CD4-positive, alpha-beta T cell treated with Interferon gamma for 1 hour (primary cell): ENCODE measurements around the gene DMXL2.
"Not testable (repeated sequence)": the region's sequence is repeated elsewhere in the genome, so short reads cannot be mapped to it uniquely, and the experiment has no call there.

Experiments
- DNase-seq: peaks from one replicate; pipeline ENCODE4 v3.0.0-alpha.2; 2020

DMXL2 gene

DNA sequence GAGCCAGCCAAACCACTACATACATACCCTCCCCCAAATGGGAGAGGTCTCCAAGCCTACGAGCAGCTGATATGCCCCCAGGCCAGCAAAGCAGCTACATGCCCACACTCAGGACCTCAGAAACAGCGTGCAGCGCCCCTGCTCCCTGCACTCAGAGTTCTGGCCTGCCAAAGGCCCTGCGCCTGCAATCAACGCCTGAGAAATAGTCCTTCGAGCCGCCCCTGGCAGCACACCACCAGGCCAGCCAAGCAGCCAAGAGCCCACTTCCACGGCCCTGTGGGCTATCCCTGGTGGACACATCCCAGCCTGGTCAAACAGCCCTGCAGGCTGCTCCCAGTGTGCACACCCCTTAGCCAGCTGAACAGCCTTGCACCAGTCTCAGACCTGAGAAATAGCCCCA lies 139.1 kb downstream of the DMXL2 start:
- DNase-seq, result no peak

DNA sequence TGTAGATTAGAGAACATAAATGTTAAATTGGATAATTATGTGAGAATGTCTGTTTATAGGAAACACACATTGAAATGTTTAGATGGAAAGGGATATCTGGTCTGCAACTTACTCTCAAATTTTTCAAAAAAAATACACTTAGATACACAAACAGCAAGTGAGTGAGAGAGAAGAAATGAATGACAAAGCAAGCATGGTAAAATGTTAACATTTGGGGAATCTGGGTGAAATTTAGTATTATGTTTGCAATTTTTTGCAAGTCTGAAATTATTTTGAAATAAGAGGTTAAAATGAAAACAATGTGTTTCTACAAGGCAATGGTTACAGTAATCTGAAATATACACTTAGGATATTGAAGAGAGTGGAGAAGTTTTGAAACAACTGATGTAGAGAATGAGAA lies 146.8 kb downstream of the DMXL2 start:
- no peak for DNase-seq

DNA sequence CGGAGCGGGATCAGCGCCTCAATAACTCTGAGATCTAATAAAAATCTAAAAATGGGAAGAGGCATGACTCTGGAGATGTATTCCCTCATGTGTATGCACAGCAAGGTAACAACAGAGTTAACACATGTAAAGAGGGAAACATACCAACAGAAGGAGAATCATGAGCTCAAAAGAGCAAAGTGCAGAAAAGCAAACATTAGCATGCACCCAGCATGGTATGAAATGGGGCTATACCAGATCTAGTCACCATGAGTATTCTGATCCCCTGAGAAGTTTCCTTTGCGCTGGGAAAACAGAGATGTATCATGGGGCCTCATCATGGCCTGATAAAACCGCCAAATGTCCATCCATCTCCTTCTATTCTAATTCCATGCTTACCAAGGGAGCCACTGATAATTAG lies 152.1 kb downstream of the DMXL2 start:
- DNase-seq, result no peak

DNA sequence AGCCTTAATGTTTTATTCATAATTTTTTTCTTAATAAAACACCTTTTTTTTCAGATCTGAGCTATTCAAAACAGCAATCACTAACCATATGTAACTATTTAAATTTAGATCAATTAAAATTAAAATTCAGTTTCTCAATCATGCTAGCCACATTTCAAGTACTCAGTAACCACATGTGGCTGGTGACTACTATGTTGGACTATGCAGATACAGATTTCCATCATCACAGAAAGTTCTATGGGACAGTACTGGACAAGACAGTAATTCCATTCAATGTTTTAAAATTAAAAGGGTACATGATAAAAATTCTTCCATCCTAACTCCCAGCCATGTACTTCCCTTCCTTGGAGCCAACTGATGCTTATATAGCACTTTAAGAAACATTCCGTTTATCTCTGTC lies 161.8 kb downstream of the DMXL2 start:
- DNase-seq, result no peak

DNA sequence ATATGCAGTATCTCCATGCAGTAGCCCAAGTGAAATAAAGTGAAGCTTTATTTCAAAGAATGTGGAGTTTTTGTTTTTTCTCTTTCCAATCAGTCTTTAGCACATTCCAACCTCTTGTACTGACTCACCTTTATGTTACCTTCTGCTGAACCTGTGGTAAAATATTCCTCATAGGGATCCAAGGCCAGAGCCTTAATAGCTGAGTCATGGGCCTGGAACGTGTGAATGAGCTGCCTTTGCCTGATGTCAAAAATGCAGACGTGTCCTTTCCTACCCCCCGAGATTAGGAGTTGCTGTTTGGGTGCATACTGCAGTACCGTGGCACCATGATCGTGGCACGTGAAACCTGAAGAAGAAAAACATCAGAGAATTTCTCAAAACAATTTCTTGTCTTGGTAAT lies 172.6 kb downstream of the DMXL2 start:
- DNase-seq, result no peak

DNA sequence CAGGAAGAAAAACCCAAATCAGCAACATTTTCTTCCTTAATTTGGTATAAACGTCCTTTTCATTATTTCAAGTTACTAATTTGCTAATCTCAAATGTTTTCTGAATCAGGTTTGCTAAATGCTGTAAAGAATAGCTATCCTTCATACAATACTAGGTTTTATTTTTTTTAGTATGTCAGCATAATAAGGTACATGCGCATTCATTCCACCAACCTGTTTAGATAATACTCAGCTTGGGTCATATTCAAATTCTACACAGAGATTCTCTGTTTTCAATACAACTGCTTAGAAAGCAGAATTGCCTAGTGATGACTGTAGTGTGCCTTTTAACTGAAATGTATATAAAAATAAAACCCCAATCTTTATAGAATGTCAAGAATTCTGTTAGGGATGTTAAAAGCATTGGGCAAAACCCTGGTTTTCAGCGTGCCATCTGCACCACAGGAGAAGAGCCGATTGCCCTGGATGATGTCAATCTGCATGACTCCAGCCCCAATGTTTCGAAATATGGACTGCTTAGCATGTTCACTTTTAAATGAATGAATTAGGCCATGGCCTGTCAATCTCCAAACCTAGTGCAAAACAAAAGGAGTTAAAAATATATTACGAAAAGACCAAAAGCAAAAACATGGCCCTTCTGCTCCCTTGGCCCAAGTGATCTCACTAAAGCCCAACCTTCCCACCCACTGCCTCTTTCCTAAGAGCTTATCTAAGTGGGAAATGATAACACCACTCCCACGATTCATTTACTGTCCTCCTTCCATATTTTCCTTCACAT lies 173.8 kb downstream of the DMXL2 start:
- no peak for DNase-seq

DNA sequence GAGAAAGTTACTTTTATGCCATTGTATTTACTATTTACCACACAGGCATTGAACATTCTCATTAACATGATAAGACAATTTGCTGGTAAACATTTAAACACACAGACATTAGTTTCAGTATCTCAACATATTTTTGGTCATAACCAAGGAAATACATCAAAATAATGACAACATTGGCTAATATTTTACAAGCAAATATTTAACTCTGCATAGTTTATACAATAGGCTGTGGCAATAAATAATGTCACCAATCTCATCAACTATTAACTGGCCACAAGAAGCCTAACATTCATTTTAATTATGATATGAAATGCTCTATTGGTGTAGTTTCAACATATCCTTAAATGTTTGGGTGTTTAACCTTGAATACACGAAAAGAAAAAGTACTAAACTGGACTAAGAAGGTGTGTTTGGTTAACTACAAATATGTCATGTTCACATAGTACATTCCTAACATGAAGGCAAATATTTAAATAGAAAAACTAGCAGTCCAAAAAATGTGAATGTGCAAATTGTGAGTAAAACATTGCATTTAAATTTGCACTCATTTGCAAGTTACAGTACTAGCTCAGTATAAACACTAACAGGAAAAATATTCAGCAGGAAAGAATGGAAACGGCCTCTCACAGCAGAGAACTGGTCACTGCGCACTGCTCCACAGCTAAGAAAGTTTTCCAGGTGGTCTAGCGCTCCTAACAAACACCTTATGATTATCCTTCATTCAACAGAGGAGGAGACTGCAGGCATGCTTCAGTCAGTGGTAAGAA lies 174.5 kb downstream of the DMXL2 start:
- DNase-seq, result no peak

DNA sequence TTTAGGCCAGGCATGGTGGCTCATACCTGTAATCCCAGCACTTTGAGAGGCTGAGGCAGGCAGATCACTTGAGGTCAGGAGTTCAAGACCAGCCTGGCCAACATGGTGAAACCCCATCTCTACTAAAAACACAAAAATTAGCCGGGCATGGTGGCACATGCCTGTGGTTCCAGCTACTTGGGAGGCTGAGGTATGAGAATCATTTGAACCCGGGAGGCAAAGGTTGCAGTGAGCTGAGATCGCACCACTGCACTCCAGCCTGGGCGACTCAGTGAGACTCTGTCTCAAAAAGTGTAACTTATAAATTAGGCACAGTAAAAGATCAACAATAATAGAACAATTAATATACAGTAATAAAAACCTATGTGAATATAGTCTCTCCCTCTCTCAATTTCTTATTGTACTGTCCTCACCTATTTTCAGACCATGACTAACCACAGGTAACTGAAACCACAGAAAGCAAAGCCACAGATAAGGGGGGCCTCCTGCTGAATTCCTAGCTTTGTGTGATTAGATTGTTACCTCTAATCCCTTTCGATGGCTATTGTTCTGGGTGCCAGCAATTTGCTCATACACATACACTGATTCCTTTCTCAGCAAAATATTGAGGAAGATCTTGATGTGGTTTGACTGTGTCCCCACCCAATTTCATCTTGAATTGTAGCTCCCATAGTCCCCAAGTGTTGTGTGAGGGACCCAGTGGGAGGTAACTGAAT lies 176.4 kb downstream of the DMXL2 start:
- DNase-seq, result not testable (repeated sequence)

DNA sequence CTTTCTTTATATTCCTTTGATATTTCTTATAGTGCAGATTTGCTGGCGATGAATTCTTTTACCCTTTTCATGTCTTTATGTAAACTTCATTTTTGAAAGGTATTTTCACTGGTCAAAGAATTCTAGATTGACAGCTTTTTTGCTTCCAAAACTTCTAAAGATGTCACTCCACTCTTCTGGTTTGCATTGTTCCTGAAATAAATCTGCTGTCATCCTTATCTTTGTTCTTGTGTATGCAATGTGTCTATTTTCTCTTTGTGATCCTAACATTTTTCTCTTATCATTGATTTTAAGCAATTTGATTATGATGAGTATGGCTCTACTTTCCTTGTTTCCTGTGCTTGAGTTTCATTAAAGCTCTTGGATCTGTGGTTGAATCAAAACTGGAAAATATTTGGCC lies 177.8 kb downstream of the DMXL2 start:
- no peak for DNase-seq

DNA sequence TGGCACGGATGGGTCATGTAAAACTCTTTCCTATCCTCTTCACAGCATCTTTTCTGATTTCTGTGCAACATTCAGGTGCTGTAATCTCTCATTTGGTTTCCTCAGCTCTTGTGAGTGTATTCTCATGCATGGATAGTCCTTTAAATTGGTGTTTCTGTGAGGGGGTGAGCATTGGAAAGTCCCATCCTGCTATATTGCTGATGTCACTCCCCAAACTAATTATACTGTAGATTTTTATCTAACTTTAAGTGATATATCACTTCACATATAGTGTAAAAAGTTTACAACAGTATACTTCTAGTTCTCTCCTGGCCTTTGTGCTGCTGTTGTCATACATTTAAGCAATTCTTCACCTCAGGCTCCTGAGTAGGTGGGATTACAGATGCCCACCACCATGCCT lies 178.5 kb downstream of the DMXL2 start:
- DNase-seq, result no peak

DNA sequence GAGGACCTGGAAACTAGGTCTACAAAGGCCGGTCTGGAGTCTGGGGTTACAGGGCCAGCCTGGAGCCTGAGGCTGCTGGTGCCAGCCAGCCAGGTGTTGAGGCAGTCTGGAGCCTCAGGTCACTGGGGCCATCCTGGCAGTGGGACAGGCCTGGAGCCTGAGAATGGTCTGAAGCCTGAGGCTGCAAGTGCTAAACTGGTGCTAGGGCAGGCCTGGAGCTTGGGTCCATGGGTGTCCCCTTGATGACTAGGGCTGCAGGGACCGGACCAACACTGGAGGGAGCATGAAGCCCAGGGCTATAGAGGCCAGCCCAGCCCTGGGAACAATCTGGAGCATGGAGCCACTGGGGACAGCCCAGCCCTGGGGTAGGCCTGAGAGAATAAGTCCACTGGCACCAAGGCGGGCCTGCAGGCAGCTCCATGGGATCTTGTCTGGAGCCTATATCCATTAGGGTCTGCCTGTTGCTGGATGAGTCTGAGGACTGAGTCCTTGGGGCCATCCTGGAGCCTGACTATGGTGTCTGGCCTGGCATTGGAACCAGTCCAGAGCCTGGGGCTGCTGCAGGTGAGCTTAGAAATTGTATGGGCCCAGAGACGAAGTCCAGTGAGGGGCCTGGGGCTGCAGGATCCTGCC lies 179.2 kb downstream of the DMXL2 start:
- DNase-seq, result no peak

DNA sequence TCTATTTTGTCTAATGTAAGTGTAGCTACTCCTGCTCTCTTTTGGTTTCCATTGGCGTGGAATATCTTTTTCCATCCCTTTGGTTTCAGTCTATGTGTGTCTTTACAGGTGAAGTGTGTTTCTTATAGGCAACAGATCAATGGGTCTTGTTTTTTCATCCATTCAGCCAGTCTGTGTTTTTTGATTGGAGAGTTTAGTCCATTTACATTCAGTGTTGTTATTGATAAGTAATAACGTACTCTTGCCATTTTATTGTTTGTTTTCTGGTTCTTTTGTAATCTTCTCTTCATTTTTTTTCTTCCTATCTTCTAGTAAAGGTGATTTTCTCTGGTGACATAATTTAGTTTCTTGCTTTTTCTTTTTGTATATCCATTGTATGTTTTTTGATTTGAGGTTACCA lies 184.0 kb downstream of the DMXL2 start:
- no peak for DNase-seq

DNA sequence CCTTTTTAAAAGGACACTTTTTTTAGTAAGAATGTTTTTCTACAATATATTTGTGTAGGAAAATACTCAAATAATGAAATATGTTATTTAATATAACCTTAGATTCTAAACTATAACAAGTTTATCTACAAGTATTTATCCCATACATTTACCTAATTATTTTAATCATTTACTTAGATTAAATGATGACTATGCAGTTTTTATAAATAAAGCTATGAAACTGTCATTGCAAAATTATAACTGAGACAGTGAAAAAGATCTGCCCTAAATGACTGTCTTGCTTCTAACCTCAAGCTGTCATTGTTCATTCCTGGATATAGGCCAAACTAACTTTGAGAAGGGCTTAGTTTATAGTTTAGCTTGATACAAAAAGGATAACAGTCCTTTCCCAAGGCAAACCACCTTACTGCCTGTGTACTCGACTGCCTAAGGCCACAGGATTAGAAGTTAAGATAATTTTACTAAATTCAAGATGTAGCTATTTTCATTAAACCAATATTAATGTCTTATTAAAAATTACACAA lies 197.0 kb downstream of the DMXL2 start:
- DNase-seq, result no peak

DNA sequence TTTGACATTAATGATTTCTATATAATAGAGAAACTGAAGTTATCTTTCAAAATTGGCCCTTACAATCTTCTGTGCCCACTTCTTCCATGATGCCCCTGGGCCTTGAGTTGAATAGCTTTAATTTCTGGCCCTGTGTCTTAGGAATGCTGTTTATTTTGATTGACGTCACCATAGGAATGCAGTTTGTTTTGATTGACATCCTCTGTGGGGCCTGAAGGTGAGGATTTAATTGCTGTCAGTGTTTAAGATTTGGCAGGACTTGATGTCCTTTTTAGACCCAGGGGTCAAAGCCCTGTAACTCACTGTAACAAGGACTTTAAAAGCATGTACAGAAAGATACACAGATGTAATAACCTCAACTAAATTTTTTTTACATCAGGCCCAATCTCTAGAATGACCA lies 197.8 kb downstream of the DMXL2 start:
- no peak for DNase-seq

DNA sequence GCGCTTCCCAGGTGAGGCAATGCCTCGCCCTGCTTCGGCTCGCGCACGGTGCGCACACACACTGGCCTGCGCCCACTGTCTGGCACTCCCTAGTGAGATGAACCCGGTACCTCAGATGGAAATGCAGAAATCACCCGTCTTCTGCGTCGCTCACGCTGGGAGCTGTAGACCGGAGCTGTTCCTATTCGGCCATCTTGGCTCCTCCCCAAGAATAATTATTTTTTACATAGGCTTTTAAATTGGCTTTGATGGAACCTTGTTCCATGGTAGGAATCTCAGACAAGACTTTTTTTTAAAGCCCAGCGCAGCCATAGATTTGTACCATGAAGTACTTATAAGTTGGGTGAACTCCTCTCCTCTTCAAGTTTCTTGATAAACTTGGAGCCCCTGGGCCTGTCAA lies 199.5 kb downstream of the DMXL2 start:
- not testable (repeated sequence) for DNase-seq

DNA sequence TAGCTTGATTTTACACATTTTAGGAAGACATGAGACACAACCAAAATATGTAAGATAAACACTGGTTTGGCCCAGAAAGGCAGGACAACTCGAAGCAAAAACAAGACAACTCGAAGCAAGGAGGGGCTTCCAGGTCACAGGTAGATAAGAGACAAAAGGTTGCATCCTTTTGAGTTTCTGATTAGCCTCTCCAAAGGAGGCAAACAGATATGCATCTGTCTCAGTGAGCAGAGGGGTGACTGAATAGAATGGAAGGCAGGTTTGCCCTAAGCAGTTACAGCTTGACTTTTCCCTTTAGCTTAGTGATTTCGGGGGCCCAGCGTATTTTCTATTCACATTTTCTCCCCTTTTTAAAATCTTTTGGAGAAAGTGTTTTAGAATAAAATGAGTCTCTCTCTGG lies 206.4 kb downstream of the DMXL2 start:
- no peak for DNase-seq

DNA sequence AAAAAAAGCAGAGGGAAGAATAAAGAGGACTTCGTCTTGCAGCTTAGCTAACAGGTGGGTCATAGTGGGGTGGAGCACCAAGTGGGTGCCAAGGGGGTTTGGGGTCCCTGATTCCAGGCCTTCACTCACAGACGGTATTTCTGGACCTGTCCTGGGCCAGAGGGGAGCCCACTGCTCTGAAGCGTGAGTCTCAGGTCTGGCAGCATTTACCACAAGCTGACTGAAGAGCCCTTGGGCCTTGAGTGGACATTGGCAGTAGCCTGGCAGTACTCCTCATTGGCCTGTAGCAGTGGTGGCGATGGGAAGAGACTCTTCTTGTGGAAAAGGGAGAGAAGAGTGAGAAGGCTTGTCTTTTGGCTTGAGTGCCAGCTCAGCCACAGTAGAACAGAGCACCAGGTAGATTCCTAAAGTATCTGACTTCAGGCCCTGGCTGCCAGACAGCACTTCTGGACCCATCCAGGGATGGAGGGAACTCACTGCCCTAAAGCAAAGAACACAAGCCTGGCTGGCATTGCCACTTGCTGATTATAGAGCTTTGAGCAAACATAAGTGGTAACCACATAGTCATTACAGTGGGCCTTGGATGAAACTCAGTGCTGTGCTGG lies 208.2 kb downstream of the DMXL2 start:
- DNase-seq, result no peak

DNA sequence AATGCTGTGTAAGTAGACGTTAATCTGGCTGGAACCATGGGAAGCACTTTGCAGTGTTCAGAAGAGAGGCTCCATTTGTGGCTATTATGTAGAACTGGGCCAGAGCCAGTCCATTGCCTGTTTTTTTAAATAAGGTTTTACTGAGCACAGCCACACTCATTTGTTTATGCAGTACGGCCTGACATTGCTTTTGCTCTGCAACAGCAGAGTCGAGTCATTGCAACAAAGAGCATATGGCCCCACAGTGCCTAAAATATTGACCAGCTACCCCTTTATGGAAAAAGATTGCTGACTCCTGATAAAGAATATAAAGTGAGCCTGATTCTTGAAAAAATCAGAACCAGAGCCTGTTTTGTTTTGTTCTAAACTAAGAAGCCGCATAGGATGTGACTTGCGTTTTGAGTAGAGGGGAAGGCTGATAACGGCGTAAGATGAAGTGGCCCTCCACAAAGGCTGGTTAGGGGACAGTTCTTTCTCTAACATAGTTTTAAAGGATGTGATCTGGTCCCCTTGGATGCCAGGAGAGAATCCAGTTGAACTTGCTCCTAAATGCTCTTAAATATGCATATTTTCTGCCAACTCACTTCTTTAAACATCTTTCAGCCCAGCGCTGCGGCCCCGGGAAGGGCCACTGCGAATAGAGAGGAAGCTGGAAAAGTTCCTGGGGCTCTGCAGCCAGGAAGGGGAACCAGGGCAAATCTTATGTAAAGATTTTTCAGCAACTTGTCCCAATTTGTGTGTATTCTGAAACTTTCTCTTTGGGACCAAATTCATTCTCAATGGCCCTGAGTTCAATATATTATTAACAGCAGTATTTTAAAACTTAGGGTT lies 216.7 kb downstream of the DMXL2 start:
- DNase-seq, result no peak

DNA sequence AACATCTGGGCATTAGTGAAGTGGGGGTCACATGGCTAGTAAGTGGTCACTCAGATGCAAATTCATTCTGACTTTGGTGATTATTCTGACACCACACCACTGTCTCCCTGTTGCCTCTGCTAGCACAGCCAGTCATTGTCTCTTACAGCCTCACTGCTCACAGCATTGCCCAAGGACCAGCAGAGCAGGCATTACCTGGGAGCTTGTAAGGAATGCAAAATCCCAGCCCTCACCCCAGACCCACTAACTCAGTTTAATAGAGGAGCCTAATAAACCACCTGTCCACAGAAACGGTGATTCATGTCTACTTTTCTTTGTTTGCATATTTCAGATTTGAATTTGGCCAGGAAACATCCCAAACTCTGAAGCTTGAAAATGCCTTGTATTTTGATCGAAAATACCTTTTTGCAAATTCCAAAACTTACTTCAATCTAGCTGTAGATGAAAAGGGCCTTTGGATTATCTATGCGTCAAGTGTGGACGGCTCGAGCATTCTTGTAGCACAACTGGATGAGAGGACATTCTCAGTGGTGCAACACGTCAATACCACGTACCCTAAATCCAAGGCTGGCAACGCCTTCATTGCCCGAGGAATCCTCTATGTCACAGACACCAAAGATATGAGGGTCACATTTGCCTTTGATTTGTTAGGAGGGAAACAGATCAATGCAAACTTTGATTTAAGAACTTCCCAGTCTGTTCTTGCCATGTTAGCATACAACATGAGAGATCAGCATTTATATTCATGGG lies 218.4 kb downstream of the DMXL2 start:
- no peak for DNase-seq

DNA sequence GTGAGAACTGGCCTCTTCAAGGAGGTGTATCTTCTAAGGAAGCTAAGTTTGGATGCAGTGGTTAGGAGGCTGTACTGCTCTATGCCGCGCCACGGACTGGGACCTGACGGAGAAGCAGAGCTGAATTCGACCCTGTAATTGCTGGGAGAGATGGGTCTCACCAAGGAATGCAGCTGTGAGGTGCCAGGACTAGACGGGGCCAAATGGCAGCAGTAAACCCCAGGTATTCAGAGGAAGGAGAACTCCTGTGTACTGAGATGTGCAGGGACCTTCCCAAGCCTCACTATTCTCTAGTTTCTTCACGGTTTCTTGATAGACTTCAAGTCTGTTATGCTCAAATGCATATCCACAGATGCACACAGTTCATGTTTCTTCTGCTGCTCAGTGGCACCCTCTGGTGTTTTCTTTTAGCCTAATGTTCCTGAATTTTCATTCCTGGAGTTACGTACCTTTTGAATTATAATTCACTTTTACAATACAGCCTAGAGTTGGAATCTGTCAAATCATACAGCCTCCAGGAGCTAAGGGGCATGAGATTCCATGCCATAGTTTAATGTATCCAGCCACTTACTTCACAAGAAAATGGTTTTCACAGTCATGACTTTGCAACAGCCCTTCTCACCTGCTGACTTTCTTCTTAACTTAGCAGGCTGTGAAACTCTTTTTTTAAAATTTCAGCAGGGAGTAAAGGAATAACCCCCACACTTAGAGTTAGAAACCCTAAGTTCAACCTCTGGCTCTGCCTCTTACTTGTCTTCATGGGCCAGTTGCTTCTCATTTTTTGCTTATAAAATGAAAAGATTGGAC lies 219.3 kb downstream of the DMXL2 start:
- DNase-seq, result no peak
